ENCODE measurements around the gene MRPS9. TPM values are rescaled to one million over a fixed set of nuclear protein-coding genes. Genes with fewer than 3 reads are reported as not detected.
A peak's percentile ranks its signal among the peaks of the same experiment; 100 is the strongest.

The MRPS9 gene
- total and polyA plus RNA-seq, 2 of the 13 experiments (the other 11 are each of a cell fraction or from before 2014, with no cell fraction given) = 31.2 to 91.8 TPM

- TF ChIP-seq, protein P1, sequence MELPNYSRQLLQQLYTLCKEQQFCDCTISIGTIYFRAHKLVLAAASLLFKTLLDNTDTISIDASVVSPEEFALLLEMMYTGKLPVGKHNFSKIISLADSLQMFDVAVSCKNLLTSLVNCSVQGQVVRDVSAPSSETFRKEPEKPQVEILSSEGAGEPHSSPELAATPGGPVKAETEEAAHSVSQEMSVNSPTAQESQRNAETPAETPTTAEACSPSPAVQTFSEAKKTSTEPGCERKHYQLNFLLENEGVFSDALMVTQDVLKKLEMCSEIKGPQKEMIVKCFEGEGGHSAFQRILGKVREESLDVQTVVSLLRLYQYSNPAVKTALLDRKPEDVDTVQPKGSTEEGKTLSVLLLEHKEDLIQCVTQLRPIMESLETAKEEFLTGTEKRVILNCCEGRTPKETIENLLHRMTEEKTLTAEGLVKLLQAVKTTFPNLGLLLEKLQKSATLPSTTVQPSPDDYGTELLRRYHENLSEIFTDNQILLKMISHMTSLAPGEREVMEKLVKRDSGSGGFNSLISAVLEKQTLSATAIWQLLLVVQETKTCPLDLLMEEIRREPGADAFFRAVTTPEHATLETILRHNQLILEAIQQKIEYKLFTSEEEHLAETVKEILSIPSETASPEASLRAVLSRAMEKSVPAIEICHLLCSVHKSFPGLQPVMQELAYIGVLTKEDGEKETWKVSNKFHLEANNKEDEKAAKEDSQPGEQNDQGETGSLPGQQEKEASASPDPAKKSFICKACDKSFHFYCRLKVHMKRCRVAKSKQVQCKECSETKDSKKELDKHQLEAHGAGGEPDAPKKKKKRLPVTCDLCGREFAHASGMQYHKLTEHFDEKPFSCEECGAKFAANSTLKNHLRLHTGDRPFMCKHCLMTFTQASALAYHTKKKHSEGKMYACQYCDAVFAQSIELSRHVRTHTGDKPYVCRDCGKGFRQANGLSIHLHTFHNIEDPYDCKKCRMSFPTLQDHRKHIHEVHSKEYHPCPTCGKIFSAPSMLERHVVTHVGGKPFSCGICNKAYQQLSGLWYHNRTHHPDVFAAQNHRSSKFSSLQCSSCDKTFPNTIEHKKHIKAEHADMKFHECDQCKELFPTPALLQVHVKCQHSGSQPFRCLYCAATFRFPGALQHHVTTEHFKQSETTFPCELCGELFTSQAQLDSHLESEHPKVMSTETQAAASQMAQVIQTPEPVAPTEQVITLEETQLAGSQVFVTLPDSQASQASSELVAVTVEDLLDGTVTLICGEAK (IDR thresholded peaks at IDR 0.05) = peak; percentile 97
- TF ChIP-seq, protein P1 (CRISPR knock-in tag; IDR thresholded peaks at IDR 0.05) = no peak
Measured at GRCh38 chr2:105007367-105007766, 30.5 kb upstream of the MRPS9 start (continued).

DNA sequence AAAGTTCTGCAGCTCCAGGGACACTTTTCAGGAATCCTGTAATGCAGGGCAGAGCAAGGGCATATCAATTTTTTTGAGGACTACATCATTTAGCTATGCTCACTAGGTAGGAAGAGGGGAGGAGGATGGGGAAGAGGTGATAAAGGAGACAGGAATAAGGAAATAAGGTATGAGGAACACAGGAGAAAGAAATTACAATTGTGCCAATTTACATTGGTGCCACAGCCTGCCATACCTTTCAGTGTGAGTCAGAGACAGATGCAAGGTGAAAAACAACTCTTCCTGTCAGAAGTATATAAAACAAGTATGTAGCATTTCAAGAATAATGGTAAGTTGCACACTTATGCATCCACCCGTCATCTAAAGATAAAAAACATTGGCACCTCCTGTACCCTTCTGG is 5.4 kb upstream of the MRPS9 start:
- H3K27ac ChIP-seq (ENCODE audit: extremely low read length, insufficient read depth, low read length) = no peak overlapping the region
- H3K79me2 ChIP-seq (ENCODE audit: insufficient read depth, low read length) = no peaks in the 10 kb centered on the region
- no peak overlapping the region for H3K4me3 ChIP-seq (replicated peaks in 1 of 3; ENCODE audit: insufficient read depth in 1 of 3, low read depth in 2 of 3, low read length in 3 of 3)
- ChIA-PET CTCF (ENCODE audit: low intra/inter-chr PET ratio, low total read pairs) (no interaction called here), POLR2A (no interaction called here)
- H3K9me3 ChIP-seq (ENCODE audit: low read length) = no peaks in the 10 kb centered on the region
- DNase-seq (ENCODE audit: low spot score) (no peak), ATAC-seq (no peak), FAIRE-seq (no peak)
- H3K9ac ChIP-seq (ENCODE audit: insufficient read depth, low read depth, low read length) = no peak overlapping the region
- 25% methylated on average over 1 of the region's 1 CpG for WGBS (ENCODE audit: low lambda C conversion rate)
- peaks cover 10% of the 10 kb centered on the region for H3K4me1 ChIP-seq (ENCODE audit: insufficient read depth, low read length)
- H4K20me1 ChIP-seq (ENCODE audit: insufficient read depth, low read length) = no peaks in the 10 kb centered on the region
- BruUV-seq (replicated peaks) = no TSS peak
- H3K27me3 ChIP-seq (ENCODE audit: control insufficient read depth in 1 of 2, insufficient read depth in 2 of 2, low read length in 2 of 2) = peaks cover 0 to 5% of the 10 kb centered on the region in 2 experiments; a peak in 2 of 5 replicates
- intact Hi-C loops (cut with micrococcal nuclease; ENCODE audit: unreplicated experiment) (no loop called here), in situ Hi-C loops (cut with HindIII; ENCODE audit: extremely low pct_ligation_motif_present, low pct_unique_long_range_greater_than_20kb) (no loop called here)
- H3K36me3 ChIP-seq (replicated peaks in 1 of 2; ENCODE audit: control insufficient read depth in 1 of 2, insufficient read depth in 2 of 2, low read length in 2 of 2) = no peaks in the 10 kb centered on the region
- no peak overlapping the region for H2AFZ ChIP-seq (ENCODE audit: low read length)
- H3K4me2 ChIP-seq (ENCODE audit: low read depth, low read length) = no peak overlapping the region
- TF ChIP-seq CREBL2 (CRISPR knock-in tag; IDR thresholded peaks at IDR 0.05; ENCODE audit: borderline replicate concordance) (no peak), CSRNP2 (CRISPR knock-in tag; conservative IDR thresholded peaks at IDR 0.05; ENCODE audit: low read depth) (no peak), CEBPZ (IDR thresholded peaks at IDR 0.05; ENCODE audit: low read length) (no peak)

All from HepG2 (cell line).